GM20431 (cell line): ENCODE measurements around the gene RABEPK.
"Not testable (repeated sequence)": the region's sequence is repeated elsewhere in the genome, so short reads cannot be mapped to it uniquely, and the experiment has no call there.

Experiments
- in situ Hi-C: fragments of 300-500 bp; cut with MseI, MboI; formaldehyde crosslinking; loops from one replicate; pipeline ENCODE4 v1.15.0; 2020; ENCODE audit warnings: low sequenced_read_pairs; ENCODE audit not compliant: unreplicated experiment

The RABEPK gene

DNA sequence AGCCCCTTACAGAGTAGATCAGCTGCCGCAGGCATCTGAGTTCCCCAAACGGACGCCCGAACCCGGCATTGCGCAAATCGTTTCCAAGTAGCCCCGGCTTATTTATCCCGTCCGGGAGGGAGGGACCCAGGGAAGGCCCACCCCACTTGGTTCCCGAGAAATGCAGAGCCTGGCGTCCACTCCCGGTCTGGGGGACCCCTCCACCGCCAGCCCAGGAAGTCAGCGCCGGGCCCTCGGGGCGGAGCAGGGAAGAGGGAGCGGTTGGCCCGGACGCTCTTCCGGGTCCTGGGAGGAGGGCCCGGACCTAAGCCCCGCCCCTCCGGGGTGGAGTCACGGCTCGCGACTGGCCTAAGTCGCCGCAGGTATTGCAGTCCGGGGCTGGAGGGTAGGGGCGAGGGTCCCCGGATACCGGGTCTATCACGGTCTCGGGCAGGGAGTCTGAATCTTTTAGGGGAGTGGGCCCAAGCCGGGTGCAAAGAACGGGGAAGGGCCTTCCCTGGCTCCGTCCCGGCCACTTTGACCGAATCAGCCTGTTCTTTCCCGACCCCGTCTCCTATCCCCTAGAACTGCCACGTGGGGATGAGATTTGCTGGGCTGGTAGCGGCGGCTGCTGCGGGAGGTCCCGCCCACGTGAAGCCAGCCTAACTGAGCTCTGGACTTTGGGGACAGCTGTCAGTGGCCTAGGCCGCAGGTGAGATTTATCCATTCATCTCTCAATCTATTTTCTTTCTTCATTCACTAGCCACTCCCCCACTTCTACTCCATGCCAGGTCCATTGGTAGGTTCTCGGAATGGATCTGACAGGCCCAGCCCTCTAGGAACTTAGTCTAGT is at the start of gene RABEPK:
TSS of gene RABEPK (plus strand) at position 327 of the 832 bp plus-strand sequence. CDS start 2,472 bp downstream, outside the sequence.
- in situ Hi-C loops = no loop called here

DNA sequence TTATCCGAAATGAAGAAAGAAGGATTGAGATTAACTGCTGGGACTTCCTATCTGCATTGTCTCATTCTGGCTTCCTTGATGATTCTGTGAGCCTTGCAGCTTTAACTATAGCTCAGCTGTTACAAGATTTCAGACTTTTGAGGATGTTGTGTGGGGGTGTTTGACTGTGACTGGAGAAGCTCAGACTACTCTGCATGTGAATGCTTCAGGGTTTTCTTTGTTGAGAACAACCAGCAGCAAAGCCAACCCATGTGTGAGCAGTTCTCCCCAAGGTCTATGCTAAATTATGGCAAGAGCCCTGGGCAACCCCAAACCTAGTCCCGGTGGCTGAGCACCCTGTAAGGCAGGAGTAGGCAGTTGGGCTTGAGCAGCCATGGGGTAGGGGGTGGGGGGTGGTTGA is 48.6 kb upstream of the RABEPK start:
- in situ Hi-C loops = no loop called here

DNA sequence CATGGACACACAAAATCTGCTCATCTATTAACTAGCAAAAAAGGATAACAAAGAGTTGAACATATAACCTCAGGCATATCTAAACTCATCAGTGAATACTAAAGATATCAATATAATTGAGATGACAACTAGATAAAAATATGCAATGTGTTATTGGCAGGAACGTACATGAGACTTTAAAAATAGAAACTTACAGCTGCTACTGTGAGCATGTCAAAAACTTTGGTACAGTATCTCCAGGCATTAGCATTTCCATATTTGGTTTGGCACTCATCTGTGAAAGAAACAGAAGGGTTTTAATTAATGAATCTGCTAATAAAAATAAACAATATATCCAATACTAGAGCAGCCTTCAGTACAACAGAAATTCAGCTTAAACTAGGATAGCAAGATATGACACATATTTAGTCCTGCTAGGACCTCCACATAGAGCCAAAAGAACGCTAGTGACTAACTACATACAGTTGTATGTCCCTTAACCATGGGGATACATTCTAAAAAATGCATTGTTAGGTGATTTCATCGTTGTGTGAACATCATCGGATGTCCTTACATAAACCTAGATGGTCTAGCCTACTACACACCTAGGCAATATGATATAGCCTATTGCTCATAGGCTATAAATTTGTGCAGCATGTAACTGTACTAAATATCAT is 46.5 kb upstream of the RABEPK start:
- in situ Hi-C loops = no loop called here

- in situ Hi-C loops = no loop called here
These were observed 43.8 kb upstream of the RABEPK start for GRCh38 chr9:125156551-125156950.

DNA sequence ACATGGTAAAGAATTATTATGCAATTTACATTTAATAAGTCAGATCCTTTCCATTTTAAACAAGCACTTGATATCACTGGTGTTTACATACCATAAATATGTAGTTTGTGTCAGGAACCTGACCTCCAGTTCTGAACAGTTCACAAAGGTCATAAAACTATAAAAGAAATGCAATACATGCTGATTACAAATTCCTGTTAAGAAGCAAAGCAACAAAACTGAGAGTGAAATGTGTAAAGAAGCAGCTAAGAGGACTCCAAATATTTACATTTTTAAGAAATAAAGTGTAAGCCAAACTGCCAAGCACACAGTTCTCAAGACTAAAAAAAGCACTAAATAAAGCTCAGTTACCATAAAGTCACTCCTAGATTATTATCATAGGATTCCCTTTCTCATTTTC is 39.6 kb upstream of the RABEPK start:
- in situ Hi-C loops = no loop called here

GRCh38 chr9:125161284-125161918 is 38.9 kb upstream of the RABEPK start:
- in situ Hi-C loops = no loop called here

DNA sequence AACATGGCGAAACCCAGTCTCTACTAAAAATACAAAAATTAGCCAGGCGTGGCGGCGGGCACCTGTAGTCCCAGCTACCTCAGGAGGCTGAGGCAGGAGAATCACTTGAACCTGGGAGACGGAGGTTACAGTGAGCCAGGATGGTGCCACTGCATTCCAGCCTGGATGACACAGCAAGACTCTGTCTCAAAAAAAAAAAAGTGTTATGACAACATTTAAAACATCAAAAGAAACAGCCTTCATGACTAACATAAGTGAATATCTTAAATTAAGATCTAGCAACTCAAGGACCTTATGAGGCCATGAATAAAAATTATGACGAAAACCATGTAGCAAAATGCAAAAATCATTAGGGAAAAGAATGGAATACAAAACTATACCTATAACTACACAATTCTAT is 37.5 kb upstream of the RABEPK start:
- in situ Hi-C loops = not testable (repeated sequence)

GRCh38 chr9:125166762-125167161 is 33.6 kb upstream of the RABEPK start:
- in situ Hi-C loops = no loop called here

DNA sequence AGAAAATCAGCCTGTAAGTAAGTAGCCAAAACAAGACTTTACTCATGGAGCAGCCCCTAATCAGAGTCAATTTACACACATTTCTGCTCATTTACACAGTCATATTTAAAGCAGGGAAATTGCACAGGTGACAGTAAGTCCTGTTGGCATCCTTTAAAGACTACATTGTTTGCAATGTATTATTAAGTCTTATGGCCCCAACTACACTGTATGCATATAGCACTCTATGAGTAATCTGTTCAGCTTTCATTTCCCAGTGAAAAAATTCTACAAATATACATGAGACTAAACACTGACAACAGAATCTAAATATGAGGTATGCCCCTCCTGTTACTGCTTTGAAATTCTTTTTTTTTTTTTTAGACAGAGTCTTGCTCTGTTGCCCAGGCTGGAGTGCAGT is 30.4 kb upstream of the RABEPK start:
- in situ Hi-C loops = no loop called here

GRCh38 chr9:125172031-125172755 is 28.1 kb upstream of the RABEPK start:
- in situ Hi-C loops = no loop called here

- in situ Hi-C loops = no loop called here
These were observed 23.7 kb upstream of the RABEPK start for GRCh38 chr9:125176636-125177035.

- in situ Hi-C loops = no loop called here
These were observed 22.5 kb upstream of the RABEPK start for GRCh38 chr9:125177888-125178287.

DNA sequence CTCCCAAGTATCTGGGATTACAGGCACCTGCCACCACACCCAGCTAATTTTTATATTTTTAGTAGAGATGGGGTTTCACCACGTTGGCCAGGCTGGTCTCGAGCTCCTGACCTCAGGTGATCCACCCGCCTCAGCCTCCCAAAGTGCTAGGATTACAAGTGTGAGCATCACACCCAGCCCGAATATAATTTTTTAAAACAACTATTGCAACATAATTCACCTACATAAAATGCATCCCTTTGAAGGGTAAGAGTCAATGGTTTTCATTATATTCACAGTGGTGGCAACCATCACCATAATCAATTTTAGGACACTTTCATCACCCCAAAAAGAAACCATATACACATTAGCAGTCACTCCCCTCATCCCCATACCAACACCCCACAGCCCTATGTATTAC is 20.6 kb upstream of the RABEPK start:
- in situ Hi-C loops = not testable (repeated sequence)

DNA sequence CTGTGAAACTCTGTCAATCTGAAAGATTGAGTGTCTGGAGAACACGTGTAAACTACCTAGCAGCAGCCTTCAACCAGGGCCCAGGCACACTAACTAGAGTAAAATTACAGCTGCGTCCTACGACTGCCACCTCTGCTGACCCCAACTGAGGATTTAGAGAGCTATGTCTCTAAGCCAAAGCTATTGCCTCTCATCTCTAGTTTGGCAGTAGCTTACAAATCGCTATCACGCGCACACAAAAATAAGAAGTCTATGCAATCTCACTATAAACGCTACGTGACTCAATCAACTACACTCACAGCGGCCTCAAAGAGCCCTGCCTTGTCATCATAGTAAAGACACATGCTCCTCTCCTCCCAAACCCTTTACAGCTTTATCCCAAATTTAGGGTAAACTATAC is 19.5 kb upstream of the RABEPK start:
- in situ Hi-C loops = no loop called here

GRCh38 chr9:125181756-125182155 is 18.6 kb upstream of the RABEPK start:
- in situ Hi-C loops = not testable (repeated sequence)

GRCh38 chr9:125183054-125183453 is 17.3 kb upstream of the RABEPK start:
- in situ Hi-C loops = no loop called here

DNA sequence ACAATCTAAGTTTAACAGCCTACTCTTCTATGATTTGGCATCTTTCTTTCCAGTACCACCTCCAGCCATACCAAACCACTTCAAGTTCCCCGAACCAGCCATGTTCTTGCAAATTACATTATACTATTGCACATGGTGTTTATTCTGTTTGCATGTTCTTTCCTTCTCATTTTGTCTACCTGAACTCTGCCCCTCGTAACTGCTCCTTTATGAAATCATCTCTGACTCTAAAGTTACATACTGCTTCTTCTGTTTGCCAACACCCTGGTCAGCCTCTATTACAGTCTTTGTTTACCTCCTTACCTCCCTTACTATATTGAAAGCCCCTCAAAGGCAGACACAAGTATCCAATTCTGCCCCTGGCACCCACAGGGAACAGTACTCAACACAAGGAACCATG is 16.8 kb upstream of the RABEPK start:
- in situ Hi-C loops = no loop called here

- in situ Hi-C loops = no loop called here
These were observed 11.4 kb upstream of the RABEPK start for GRCh38 chr9:125189011-125189360.

DNA sequence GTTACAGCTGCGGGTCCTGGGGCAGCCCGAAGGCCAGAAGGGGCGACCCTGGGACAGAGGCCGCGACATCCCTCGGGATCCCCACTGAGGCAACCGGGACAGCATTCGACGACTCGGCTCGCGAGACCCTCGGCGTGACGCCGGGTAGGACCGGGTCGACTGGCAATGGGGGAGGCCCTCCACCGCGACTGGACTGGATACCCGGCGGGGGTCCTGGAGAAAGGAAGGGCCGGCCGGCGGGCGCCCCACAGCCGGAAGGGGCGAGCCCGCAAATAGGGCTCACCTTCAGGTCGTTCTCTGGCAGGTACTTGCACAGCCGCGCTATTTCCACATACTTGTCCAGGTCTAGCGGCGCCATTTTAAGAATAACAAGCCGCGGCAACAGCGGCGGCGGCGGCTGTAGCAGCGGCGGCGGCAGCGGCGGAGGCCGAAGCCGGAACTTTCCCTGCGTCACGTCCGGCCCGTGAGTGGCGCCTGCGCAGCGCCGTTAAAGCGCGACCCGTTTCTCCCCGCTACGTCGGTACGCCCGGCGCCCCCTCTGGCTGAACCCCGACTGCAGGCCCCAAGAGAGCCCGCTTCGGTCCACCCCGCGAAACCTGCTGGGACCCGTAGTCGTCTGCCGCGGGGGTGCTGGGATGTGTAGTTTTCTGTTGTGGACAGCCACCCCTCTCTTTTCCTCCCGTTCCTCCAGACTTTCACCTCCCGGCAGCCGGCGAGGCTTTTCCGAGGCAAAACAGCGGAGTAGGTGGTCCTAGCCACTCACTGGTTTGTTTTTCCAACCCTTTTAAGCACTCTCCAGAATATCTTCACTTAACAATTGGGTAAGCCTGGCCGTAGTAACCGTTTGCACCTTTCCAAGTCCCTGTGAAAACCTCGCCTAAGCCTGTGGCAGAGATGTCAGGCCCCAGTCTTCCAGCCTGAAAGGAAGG is 10.7 kb upstream of the RABEPK start, which contains the start of gene PPP6C:
TSS of gene PPP6C (minus strand) at position 443 of the 929 bp plus-strand sequence. CDS start at position 358, 85 bp downstream.
- in situ Hi-C loops = no loop called here
